Breast epithelium (tissue), 4 donors: ENCODE data around the gene CDH23. TPM values are rescaled to one million over a fixed set of nuclear protein-coding genes. Genes with fewer than 3 reads are reported as not detected.

Source experiments
- DNase-seq, 2 donors: peaks; one replicate each; pipeline ENCODE4 v3.0.0-alpha.2; 2019; ENCODE audit warnings: low spot score in 2 of 2
- H3K27ac ChIP-seq, 2 donors: fragments of 200-600 bp; sonication (generic) in 1 of 2; one replicate each; pipeline ENCODE4 v1.5.1; 2016 to 2019; ENCODE audit warnings: mild to moderate bottlenecking in 1 of 2
- H3K27me3 ChIP-seq, 2 donors: fragments of 200-600 bp; sonication (generic) in 1 of 2; one replicate each; pipeline versions ENCODE4 v1.5.1 to v1.6.0; 2017 to 2019; ENCODE audit warnings: control low read depth in 1 of 2, mild to moderate bottlenecking in 1 of 2
- H3K36me3 ChIP-seq: fragments of 200-600 bp; one replicate; pipeline ENCODE4 v1.5.1; 2019
- H3K4me1 ChIP-seq, 2 donors: fragments of 200-600 bp; sonication (generic); one replicate each; pipeline ENCODE4 v1.5.1; 2016 to 2019; ENCODE audit warnings: control low read depth in 1 of 2
- H3K4me3 ChIP-seq, 3 donors: fragments of 200-600 bp; sonication (generic); 1 replicate in 2 of 3; 2 replicates in 1 of 3; pipeline ENCODE4 v1.5.1; 2016 to 2019; ENCODE audit warnings: mild to moderate bottlenecking in 3 of 3, moderate library complexity in 2 of 3
- H3K9me3 ChIP-seq, 2 donors: fragments of 200-600 bp; sonication (generic) in 1 of 2; one replicate each; pipeline ENCODE4 v1.5.1; 2016 to 2019; ENCODE audit warnings: control low read depth in 1 of 2
- POLR2A ChIP-seq: fragments of 450-650 bp; IDR thresholded peaks from one replicate; pipeline ENCODE4 v1.6.1; 2016; ENCODE audit warnings: antibody characterized with exemption, mild to moderate bottlenecking, moderate library complexity
- POLR2AphosphoS5 ChIP-seq, 3 donors: sonication (generic); formaldehyde crosslinking; IDR thresholded peaks; one replicate each; pipeline ENCODE4 v1.6.1; 2017; ENCODE audit warnings: antibody characterized with exemption in 3 of 3
- intact Hi-C: fragments of 100-400 bp; cut with DNase I; formaldehyde crosslinking; loops from one replicate; pipeline ENCODE4 v1.15.1; 2023; ENCODE audit warnings: low total_unique reads
- total RNA-seq, 3 donors: library from RNA; depleted of rRNA; stranded (reverse); fragments of >200 nt; gene quantifications; one replicate each; pipeline ENCODE4 v1.1.0, GENCODE V29; 2016
- TF ChIP-seq, protein P1 (sequence below), 3 donors: fragments of 450-650 bp; IDR thresholded peaks; one replicate each; pipeline ENCODE4 v1.5.1; 2016 to 2017; ENCODE audit warnings: antibody characterized with exemption in 3 of 3, mild to moderate bottlenecking in 3 of 3, moderate library complexity in 3 of 3

CDH23 gene
- total RNA-seq, 3 donors from 2014 or later, result 8.5 to 13.8 (median 11.6) TPM

DNA sequence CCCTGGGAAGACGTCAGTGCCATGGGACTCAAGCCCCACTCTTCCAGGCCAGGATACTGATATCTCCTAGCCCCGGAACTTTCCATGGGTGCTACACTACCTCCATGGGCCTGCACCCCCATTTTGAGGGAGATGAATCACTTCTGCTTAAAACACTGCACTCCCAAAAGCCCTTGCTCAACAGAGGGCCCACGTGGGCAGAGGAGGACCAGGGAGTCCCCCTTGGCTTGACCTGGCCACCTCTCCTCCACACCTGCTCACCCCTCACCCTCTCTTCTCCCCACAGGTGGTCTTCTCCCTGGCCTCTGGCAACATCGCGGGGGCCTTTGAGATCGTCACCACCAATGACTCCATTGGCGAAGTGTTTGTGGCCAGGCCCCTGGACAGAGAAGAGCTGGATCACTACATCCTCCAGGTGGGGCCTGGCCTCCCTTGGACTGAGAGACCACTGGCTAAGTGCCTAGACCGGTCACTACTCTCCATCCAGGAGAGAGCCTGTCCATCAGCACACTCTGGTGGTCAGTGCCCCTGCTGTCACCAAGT is 342.7 kb downstream of the CDH23 start:
- H3K27ac ChIP-seq, result no peak overlapping the region
- intact Hi-C loops, result no loop called here
- no peaks in the 10 kb centered on the region for H3K36me3 ChIP-seq
- H3K4me1 ChIP-seq, result peaks cover 0 to 18% of the 10 kb centered on the region in 2 donors
- no peaks in the 10 kb centered on the region for H3K27me3 ChIP-seq
- H3K4me3 ChIP-seq, result no peak overlapping the region
- TF ChIP-seq POLR2AphosphoS5 (IDR thresholded peaks at IDR 0.05) (no peak), POLR2A (no peak)
- TF ChIP-seq, protein P1, sequence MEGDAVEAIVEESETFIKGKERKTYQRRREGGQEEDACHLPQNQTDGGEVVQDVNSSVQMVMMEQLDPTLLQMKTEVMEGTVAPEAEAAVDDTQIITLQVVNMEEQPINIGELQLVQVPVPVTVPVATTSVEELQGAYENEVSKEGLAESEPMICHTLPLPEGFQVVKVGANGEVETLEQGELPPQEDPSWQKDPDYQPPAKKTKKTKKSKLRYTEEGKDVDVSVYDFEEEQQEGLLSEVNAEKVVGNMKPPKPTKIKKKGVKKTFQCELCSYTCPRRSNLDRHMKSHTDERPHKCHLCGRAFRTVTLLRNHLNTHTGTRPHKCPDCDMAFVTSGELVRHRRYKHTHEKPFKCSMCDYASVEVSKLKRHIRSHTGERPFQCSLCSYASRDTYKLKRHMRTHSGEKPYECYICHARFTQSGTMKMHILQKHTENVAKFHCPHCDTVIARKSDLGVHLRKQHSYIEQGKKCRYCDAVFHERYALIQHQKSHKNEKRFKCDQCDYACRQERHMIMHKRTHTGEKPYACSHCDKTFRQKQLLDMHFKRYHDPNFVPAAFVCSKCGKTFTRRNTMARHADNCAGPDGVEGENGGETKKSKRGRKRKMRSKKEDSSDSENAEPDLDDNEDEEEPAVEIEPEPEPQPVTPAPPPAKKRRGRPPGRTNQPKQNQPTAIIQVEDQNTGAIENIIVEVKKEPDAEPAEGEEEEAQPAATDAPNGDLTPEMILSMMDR (IDR thresholded peaks at IDR 0.05), result no peak
- DNase-seq, result no peak
- H3K9me3 ChIP-seq, result peaks cover 0 to 6% of the 10 kb centered on the region in 2 donors

DNA sequence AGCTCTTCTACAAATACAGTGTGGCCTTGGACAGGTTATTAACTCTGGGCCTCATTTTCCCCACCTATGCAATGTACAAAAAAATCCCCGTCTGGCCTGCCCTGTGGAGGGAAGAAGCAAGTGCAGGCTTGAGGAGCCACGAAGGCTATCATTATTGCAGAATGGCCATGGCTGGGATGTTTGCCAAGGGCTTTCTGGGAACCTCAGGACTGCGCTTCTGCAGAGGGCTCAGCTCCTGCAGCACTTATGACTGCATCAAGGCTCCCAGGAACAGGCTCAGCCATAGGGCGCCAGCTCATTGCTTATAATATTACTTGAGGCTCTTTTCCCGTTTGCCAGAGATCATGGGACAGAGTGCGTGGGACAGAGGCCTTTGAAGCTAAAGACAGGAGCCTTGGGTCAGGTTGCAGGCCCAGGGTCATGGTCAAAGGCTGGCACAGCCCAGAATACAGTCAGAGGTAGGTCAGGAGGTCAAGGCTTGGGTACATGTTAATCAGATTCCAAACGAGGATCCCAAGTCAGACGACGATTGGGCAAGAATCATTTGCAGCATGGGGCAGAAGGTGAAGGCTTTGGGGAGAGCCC is 343.4 kb downstream of the CDH23 start:
- Histone ChIP-seq H3K36me3 (no peaks in the 10 kb centered on the region), H3K4me1 (peaks cover 0 to 18% of the 10 kb centered on the region in 2 donors), H3K27me3 (no peaks in the 10 kb centered on the region), H3K27ac (no peak overlapping the region), H3K9me3 (peaks cover 0 to 6% of the 10 kb centered on the region in 2 donors), H3K4me3 (no peak overlapping the region)
- DNase-seq, result no peak
- intact Hi-C loops, result no loop called here
- TF ChIP-seq POLR2A, result no peak
- no peak for TF ChIP-seq POLR2AphosphoS5 (IDR thresholded peaks at IDR 0.05)
- TF ChIP-seq, protein P1 (IDR thresholded peaks at IDR 0.05), result no peak

DNA sequence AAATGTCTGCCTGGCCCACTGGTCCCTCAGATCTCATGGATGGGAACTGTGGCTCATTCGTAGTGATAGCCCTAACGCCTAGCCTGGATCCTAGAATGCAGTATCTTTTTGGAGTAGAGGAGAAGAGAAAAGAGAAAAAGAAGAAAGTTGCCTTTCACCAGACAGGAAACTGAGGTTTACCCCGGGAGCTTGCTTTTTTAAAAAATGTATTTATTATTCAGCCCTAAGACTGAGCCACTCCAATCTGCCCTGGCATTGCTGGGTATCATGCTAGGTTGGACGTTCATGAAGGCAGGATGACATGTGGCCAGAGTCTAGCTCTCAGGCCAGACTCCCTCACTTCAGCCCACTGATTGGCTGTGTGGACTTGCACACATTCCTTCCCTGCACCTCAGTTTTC is 344.3 kb downstream of the CDH23 start:
- no peak for DNase-seq
- intact Hi-C loops, result no loop called here
- H3K9me3 ChIP-seq, result peaks cover 0 to 6% of the 10 kb centered on the region in 2 donors
- H3K36me3 ChIP-seq, result no peaks in the 10 kb centered on the region
- no peak overlapping the region for H3K27ac ChIP-seq
- no peak overlapping the region for H3K4me3 ChIP-seq
- H3K27me3 ChIP-seq, result no peaks in the 10 kb centered on the region
- H3K4me1 ChIP-seq, result peaks cover 0 to 18% of the 10 kb centered on the region in 2 donors
- TF ChIP-seq, protein P1 (IDR thresholded peaks at IDR 0.05), result no peak
- TF ChIP-seq POLR2A (no peak), POLR2AphosphoS5 (IDR thresholded peaks at IDR 0.05) (no peak)

DNA sequence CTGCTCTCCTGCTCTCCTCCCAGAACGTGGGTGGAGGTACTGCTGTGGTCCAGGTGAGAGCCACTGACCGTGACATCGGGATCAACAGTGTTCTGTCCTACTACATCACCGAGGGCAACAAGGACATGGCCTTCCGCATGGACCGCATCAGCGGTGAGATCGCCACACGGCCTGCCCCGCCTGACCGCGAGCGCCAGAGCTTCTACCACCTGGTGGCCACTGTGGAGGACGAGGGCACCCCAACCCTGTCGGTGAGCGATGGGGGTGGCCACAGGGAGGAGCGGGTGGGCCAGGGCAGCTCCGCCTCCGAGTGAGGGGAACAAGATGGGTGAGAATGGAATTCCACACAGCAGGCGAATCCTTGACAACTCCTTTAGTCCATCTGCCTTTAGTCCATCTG is 345.0 kb downstream of the CDH23 start:
- no peak for TF ChIP-seq POLR2A
- TF ChIP-seq, protein P1 (IDR thresholded peaks at IDR 0.05), result no peak
- TF ChIP-seq POLR2AphosphoS5 (IDR thresholded peaks at IDR 0.05), result no peak

DNA sequence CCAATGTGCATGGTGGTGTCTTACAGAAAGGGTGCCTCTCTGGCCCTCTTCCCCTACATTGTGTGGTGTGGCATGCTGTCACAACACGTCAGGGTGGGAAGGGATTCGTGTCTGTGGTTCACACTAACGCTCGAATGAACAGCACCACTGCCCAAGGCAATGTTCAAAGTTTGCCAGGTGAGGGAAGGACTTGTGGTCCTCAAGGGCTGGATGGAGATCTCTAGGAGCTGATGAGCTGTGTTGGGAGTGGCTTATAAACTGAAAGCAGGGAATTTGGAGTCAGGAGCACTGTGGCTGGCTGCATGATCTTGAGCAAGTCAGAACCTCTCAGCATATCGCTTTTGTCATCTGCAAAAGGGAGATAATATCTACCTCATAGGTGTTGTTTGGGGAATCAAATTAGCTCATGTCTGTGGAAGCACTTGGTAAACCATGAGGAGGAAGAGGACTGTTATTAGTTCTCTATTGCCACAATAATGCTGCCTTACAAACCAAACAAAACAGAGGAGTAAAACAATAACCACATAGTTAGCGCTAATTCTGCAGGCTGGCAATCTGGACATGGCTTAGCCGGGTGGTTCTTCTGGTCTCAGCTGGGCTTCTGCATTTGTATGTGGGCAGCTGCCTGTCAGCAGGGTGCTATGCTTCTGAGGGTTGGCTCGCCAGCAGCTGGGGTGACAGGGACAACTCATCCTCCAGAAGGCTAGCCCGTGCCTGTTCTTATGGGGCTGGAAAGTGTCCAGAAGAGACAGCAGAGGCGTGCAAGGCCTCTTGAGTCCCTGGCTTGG is 345.8 kb downstream of the CDH23 start:
- H3K9me3 ChIP-seq, result peaks cover 0 to 6% of the 10 kb centered on the region in 2 donors
- H3K27me3 ChIP-seq, result no peaks in the 10 kb centered on the region
- H3K4me3 ChIP-seq, result no peak overlapping the region
- TF ChIP-seq POLR2AphosphoS5 (IDR thresholded peaks at IDR 0.05) (no peak), POLR2A (no peak)
- TF ChIP-seq, protein P1 (IDR thresholded peaks at IDR 0.05), result no peak
- intact Hi-C loops, result no loop called here
- peaks cover 0 to 7% of the 10 kb centered on the region in 2 donors for H3K4me1 ChIP-seq
- no peak overlapping the region for H3K27ac ChIP-seq
- no peak for DNase-seq
- no peaks in the 10 kb centered on the region for H3K36me3 ChIP-seq

More for the DNA sequence above, 345.0 kb downstream of the CDH23 start:
- Histone ChIP-seq H3K27ac (no peak overlapping the region), H3K36me3 (no peaks in the 10 kb centered on the region), H3K27me3 (no peaks in the 10 kb centered on the region), H3K9me3 (peaks cover 0 to 6% of the 10 kb centered on the region in 2 donors), H3K4me3 (no peak overlapping the region), H3K4me1 (peaks cover 0 to 13% of the 10 kb centered on the region in 2 donors)
- intact Hi-C loops, result no loop called here
- DNase-seq, result no peak
